ENCODE data around the gene CCDC170. TPM values are rescaled to one million over a fixed set of nuclear protein-coding genes. Genes with fewer than 3 reads are reported as not detected.

Gene CCDC170
- total RNA-seq, 1 experiment from 2014 or later: 0.12 TPM

GRCh38 chr6:151477726-151478125, 16.1 kb upstream of the CCDC170 start:
- DNase-seq (ENCODE audit: low read depth, low spot score) (no peak), ATAC-seq (no peak)
- intact Hi-C loops (cut with micrococcal nuclease): loop anchor here (2.0 kb wide), 1 partner anchor 585 kb away; no protein-coding TSS in a partner anchor
- POLR2A ChIA-PET: no interaction called here
- H3K9me3 ChIP-seq (ENCODE audit: control insufficient read depth in 1 of 2, insufficient read depth in 1 of 2, low read depth in 1 of 2, low read length in 2 of 2): no peaks in the 10 kb centered on the region
- H2AFZ ChIP-seq (ENCODE audit: low read depth, low read length, poor library complexity, severe bottlenecking): no peak overlapping the region
- CTCF ChIA-PET: no interaction called here
- peaks cover 0 to 6% of the 10 kb centered on the region in 2 experiments; a peak in 2 of 4 replicates for H3K4me1 ChIP-seq (ENCODE audit: control insufficient read depth in 1 of 2, insufficient read depth in 2 of 2, low read length in 2 of 2)
- RAD21 ChIA-PET (ENCODE audit: low non-redundant PET in 1 of 2, low total read pairs in 2 of 2, uncharacterized antibody in 2 of 2, unreplicated experiment in 2 of 2): no interaction called here
- no peaks in the 10 kb centered on the region for H3K79me2 ChIP-seq (ENCODE audit: insufficient read depth, low read length)
- no peaks in the 10 kb centered on the region for H3K9me2 ChIP-seq (ENCODE audit: insufficient read depth)
- H4K20me1 ChIP-seq (ENCODE audit: insufficient read depth): no peaks in the 10 kb centered on the region
- BruUV-seq (replicated peaks): no TSS peak
- H3K9ac ChIP-seq (ENCODE audit: low read length): no peak overlapping the region
- H3K4me2 ChIP-seq (ENCODE audit: low read length): no peak overlapping the region
- H3K36me3 ChIP-seq (ENCODE audit: control insufficient read depth in 1 of 2, insufficient read depth in 2 of 2, low read length in 2 of 2): no peaks in the 10 kb centered on the region
- TF ChIP-seq EZH2 (IDR thresholded peaks at IDR 0.05) (no peak), ELF1 (IDR thresholded peaks at IDR 0.05; ENCODE audit: borderline replicate concordance, low read depth) (no peak), ZBTB33 (IDR thresholded peaks at IDR 0.05; ENCODE audit: extremely low read depth, insufficient replicate concordance, low read length) (no peak), CTCF (IDR thresholded peaks at IDR 0.05 in 2 of 3, conservative IDR thresholded peaks at IDR 0.05 in 1 of 3; ENCODE audit: borderline replicate concordance in 1 of 3, insufficient read depth in 1 of 3, low read depth in 2 of 3, low read length in 2 of 3) (no peak), YY1 (IDR thresholded peaks at IDR 0.05; ENCODE audit: extremely low read depth, insufficient replicate concordance, low read depth, low read length) (no peak), POLR2AphosphoS5 (IDR thresholded peaks at IDR 0.05; ENCODE audit: low read depth, low read length) (no peak), JUND (IDR thresholded peaks at IDR 0.05) (no peak), EZH2phosphoT487 (IDR thresholded peaks at IDR 0.05; ENCODE audit: borderline replicate concordance) (no peak), CBX3 (IDR thresholded peaks at IDR 0.05; ENCODE audit: low read depth) (no peak), MAX (IDR thresholded peaks at IDR 0.05) (no peak)
- H3K27ac ChIP-seq (ENCODE audit: low read depth, low read length): no peak overlapping the region
- H3K27me3 ChIP-seq (ENCODE audit: insufficient read depth, low read length): no peaks in the 10 kb centered on the region
- H3K4me3 ChIP-seq (replicated peaks in 1 of 2; ENCODE audit: low read depth in 1 of 2, low read length in 2 of 2): no peak overlapping the region
